GM12878 (cell line): ENCODE measurements around the gene MDFIC.

Experiments used
- EP300 ChIP-seq, 2 experiments: fragments of 150-350 bp in 1 of 2; IDR thresholded peaks; 2 replicates each; pipeline ENCODE4 v1.6.1; 2011 to 2012; ENCODE audit warnings: low read depth in 2 of 2, low read length in 2 of 2, borderline replicate concordance in 1 of 2, improper control_type of control experiment in 1 of 2, inconsistent platforms in 1 of 2; ENCODE audit not compliant: control insufficient read depth in 1 of 2
- POLR2AphosphoS5 ChIP-seq: IDR thresholded peaks from 2 replicates; pipeline ENCODE4 v1.6.1; 2011; ENCODE audit warnings: mild to moderate bottlenecking, low read length, inconsistent platforms
- SIX5 ChIP-seq: IDR thresholded peaks from 2 replicates; pipeline ENCODE4 v1.6.1; 2011; ENCODE audit warnings: mild to moderate bottlenecking, low read depth, low read length, moderate library complexity; ENCODE audit not compliant: severe bottlenecking
- SMC3 ChIP-seq: IDR thresholded peaks from 2 replicates; pipeline ENCODE4 v1.6.1; 2011; ENCODE audit warnings: low read length, improper control_type of control experiment, borderline replicate concordance
- TAF1 ChIP-seq: IDR thresholded peaks from 2 replicates; pipeline ENCODE4 v1.6.1; 2011; ENCODE audit warnings: mild to moderate bottlenecking, low read depth, low read length, borderline replicate concordance
- TF ChIP-seq, protein P1 (sequence below): fragments of 450-650 bp; IDR thresholded peaks from 2 replicates; pipeline ENCODE4 v1.6.1; 2014; ENCODE audit warnings: mild to moderate bottlenecking

DNA sequence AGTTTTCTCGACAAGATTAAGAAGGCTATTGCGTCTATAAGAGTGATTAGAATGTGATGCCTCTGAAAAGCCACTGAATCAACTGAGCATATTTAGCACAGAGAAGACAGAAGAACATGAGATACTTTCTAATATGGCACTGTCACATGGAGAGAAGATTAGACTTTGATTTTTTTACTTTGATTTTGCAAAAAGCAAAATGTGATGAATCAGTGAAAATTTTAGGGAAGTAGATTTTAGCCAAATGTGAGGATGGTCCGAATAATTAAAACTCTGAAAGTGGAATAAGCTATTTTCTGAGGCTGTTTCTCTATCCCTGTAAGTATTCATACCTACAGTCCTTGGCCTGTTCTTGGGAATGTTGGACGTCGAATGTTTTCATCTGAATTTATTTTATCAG lies 11.8 kb downstream of the MDFIC start:
- TF ChIP-seq, protein P1, sequence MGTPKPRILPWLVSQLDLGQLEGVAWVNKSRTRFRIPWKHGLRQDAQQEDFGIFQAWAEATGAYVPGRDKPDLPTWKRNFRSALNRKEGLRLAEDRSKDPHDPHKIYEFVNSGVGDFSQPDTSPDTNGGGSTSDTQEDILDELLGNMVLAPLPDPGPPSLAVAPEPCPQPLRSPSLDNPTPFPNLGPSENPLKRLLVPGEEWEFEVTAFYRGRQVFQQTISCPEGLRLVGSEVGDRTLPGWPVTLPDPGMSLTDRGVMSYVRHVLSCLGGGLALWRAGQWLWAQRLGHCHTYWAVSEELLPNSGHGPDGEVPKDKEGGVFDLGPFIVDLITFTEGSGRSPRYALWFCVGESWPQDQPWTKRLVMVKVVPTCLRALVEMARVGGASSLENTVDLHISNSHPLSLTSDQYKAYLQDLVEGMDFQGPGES = no peak
- TF ChIP-seq TAF1 = no peak
- TF ChIP-seq EP300 (IDR thresholded peaks at IDR 0.05; ENCODE audit: borderline replicate concordance in 1 of 2, control insufficient read depth in 1 of 2, low read depth in 2 of 2, low read length in 2 of 2) = no peak
- TF ChIP-seq SIX5 = no peak
- no peak for TF ChIP-seq POLR2AphosphoS5
- TF ChIP-seq SMC3 = no peak
